GM23338 (cell line): ENCODE results near the gene OSBPL5. TPM values are rescaled to one million over a fixed set of nuclear protein-coding genes. Genes with fewer than 3 reads are reported as not detected.

Experiments used
- ATAC-seq: fragments of 200-7000 bp; cut with Tn5 transposase; 3 replicates; pipeline ENCODE4 v1.9.1; 2020
- DNase-seq: peaks from one replicate; pipeline ENCODE4 v3.0.0-alpha.2; 2015; ENCODE audit warnings: low spot score
- H2AFZ ChIP-seq: fragments of 200-600 bp; sonication (generic); 2 replicates; pipeline ENCODE4 v1.8.0; 2016; ENCODE audit warnings: antibody characterized with exemption, mild to moderate bottlenecking, moderate library complexity
- H3F3A ChIP-seq: fragments of 200-600 bp; sonication (generic); replicated peaks from 2 replicates; pipeline ENCODE4 v1.8.0; 2017; ENCODE audit warnings: antibody characterized with exemption, mixed run types, low read depth
- H3K27ac ChIP-seq: fragments of 200-600 bp; sonication (generic); 2 replicates; pipeline ENCODE4 v1.6.1; 2016; ENCODE audit warnings: low read depth
- H3K27me3 ChIP-seq: fragments of 200-600 bp; sonication (generic); 2 replicates; pipeline ENCODE4 v1.8.0; 2016; ENCODE audit warnings: mild to moderate bottlenecking, mixed run types, moderate library complexity; ENCODE audit not compliant: insufficient read depth
- H3K36me3 ChIP-seq: fragments of 200-600 bp; sonication (generic); 2 replicates; pipeline ENCODE4 v1.8.0; 2016; ENCODE audit warnings: mild to moderate bottlenecking; ENCODE audit not compliant: insufficient read depth
- H3K4me1 ChIP-seq: fragments of 200-600 bp; sonication (generic); 2 replicates; pipeline ENCODE4 v1.8.0; 2016; ENCODE audit warnings: mild to moderate bottlenecking, moderate library complexity; ENCODE audit not compliant: insufficient read depth
- H3K4me2 ChIP-seq: fragments of 200-600 bp; sonication (generic); 2 replicates; pipeline ENCODE4 v1.7.1; 2017; ENCODE audit warnings: mixed run types
- H3K4me3 ChIP-seq: fragments of 200-600 bp; sonication (generic); 2 replicates; pipeline ENCODE4 v1.6.1; 2016; ENCODE audit warnings: mixed run types
- H3K79me2 ChIP-seq: fragments of 200-600 bp; sonication (generic); replicated peaks from 2 replicates; pipeline ENCODE4 v1.8.0; 2017; ENCODE audit warnings: mild to moderate bottlenecking; ENCODE audit not compliant: insufficient read depth
- H3K9me2 ChIP-seq: fragments of 200-600 bp; sonication (generic); 2 replicates; pipeline ENCODE4 v1.8.0; 2017; ENCODE audit not compliant: insufficient read depth
- H4K20me1 ChIP-seq: fragments of 200-600 bp; sonication (generic); replicated peaks from 2 replicates; pipeline ENCODE4 v1.8.0; 2017; ENCODE audit warnings: mild to moderate bottlenecking; ENCODE audit not compliant: insufficient read depth
- H3K27ac Mint-ChIP-seq: 2 replicates; pipeline ENCODE4 v1.8.0; 2020; ENCODE audit warnings: inconsistent platforms, mild to moderate bottlenecking, moderate library complexity, mixed read lengths
- H3K27me3 Mint-ChIP-seq: 3 replicates; pipeline ENCODE4 v1.8.0; 2022; ENCODE audit warnings: low read depth, mild to moderate bottlenecking, moderate library complexity, mixed read lengths, inconsistent platforms; ENCODE audit not compliant: insufficient read depth, poor library complexity
- H3K36me3 Mint-ChIP-seq: 3 replicates; pipeline ENCODE4 v1.8.0; 2021; ENCODE audit warnings: low read depth, mild to moderate bottlenecking, inconsistent platforms, moderate library complexity, mixed read lengths
- H3K4me1 Mint-ChIP-seq: 3 replicates; pipeline ENCODE4 v1.8.0; 2020; ENCODE audit warnings: mild to moderate bottlenecking, inconsistent platforms, mixed read lengths
- H3K4me3 Mint-ChIP-seq: 3 replicates; pipeline ENCODE4 v1.8.0; 2021; ENCODE audit warnings: moderate library complexity, mild to moderate bottlenecking, inconsistent platforms, mixed read lengths
- H3K9me3 Mint-ChIP-seq: 3 replicates; pipeline ENCODE4 v1.8.0; 2020; ENCODE audit warnings: moderate library complexity, mild to moderate bottlenecking, inconsistent platforms, mixed read lengths
- CTCF ChIP-seq, 2 experiments: fragments of 200-600 bp in 1 of 2; sonication (generic) in 1 of 2; conservative IDR thresholded peaks; 2 replicates each; pipeline versions ENCODE4 v1.5.1 to v1.6.1; 2016 to 2017; ENCODE audit warnings: antibody characterized with exemption in 2 of 2, low read depth in 2 of 2, mild to moderate bottlenecking in 2 of 2, moderate library complexity in 1 of 2
- EZH2 ChIP-seq: fragments of 200-600 bp; sonication (generic); IDR thresholded peaks from one replicate; pipeline ENCODE4 v1.8.0; 2017; ENCODE audit warnings: antibody characterized with exemption, mild to moderate bottlenecking, low read depth; ENCODE audit not compliant: unreplicated experiment
- JUNB ChIP-seq: IDR thresholded peaks from one replicate; pipeline ENCODE4 v1.6.1; 2016; ENCODE audit warnings: antibody characterized with exemption; ENCODE audit not compliant: unreplicated experiment
- NANOG ChIP-seq: IDR thresholded peaks from 2 replicates; pipeline ENCODE4 v1.6.1; 2016; ENCODE audit warnings: antibody characterized with exemption, borderline replicate concordance
- REST ChIP-seq: IDR thresholded peaks from one replicate; pipeline ENCODE4 v1.6.1; 2018; ENCODE audit warnings: antibody characterized with exemption; ENCODE audit not compliant: unreplicated experiment
- ZNF331 ChIP-seq: fragments of 250-450 bp; sonication (Bioruptor Pico); IDR thresholded peaks from 2 replicates; pipeline ENCODE4 v1.5.0; 2020; ENCODE audit warnings: low read depth, mild to moderate bottlenecking, moderate library complexity
- polyA plus RNA-seq: library from polyadenylated mRNA; unstranded; fragments of >200 nt; fragmentation: Nextera tagmentation; extraction: Ambion mirVana; gene quantifications from 2 replicates; pipeline ENCODE4 v1.2.1, GENCODE V29; 2016
- total RNA-seq: library from RNA; depleted of rRNA; stranded (reverse); fragments of >200 nt; shearing (Covaris generic); gene quantifications from 2 replicates; pipeline ENCODE4 v1.2.3, GENCODE V29; 2014

OSBPL5 gene
- total and polyA plus RNA-seq, 2 experiments from 2014 or later = 2.7 to 12.0 TPM

GRCh38 chr11:3122775-3123201 is 42.3 kb downstream of the OSBPL5 start:
- no peaks in the 10 kb centered on the region for H4K20me1 ChIP-seq
- H3K4me2 ChIP-seq = no peak overlapping the region
- no peaks in the 10 kb centered on the region for H3F3A ChIP-seq
- H3K36me3 ChIP-seq = no peaks in the 10 kb centered on the region
- no peak for TF ChIP-seq CTCF (conservative IDR thresholded peaks at IDR 0.05; ENCODE audit: low read depth in 2 of 2)
- TF ChIP-seq NANOG = no peak
- TF ChIP-seq JUNB = no peak
- TF ChIP-seq EZH2 = no peak
- H3K9me2 ChIP-seq = no peaks in the 10 kb centered on the region
- no peak overlapping the region for H3K4me3 Mint-ChIP-seq
- peaks cover 9% of the 10 kb centered on the region for H3K36me3 Mint-ChIP-seq
- H3K4me3 ChIP-seq = no peak overlapping the region
- no peak overlapping the region for H2AFZ ChIP-seq
- H3K4me1 ChIP-seq = no peaks in the 10 kb centered on the region
- no peak overlapping the region for H3K27ac Mint-ChIP-seq
- no peak overlapping the region for H3K27ac ChIP-seq
- ATAC-seq (no peak), DNase-seq (no peak)
- peaks cover 6% of the 10 kb centered on the region; the same call in 2 of the 3 replicates for H3K9me3 Mint-ChIP-seq
- H3K27me3 ChIP-seq = no peaks in the 10 kb centered on the region
- no peaks in the 10 kb centered on the region for H3K79me2 ChIP-seq
- peaks cover 1% of the 10 kb centered on the region for H3K27me3 Mint-ChIP-seq
- H3K4me1 Mint-ChIP-seq = no peaks in the 10 kb centered on the region

- Mint-ChIP-seq H3K27ac (no peak overlapping the region), H3K9me3 (peaks cover 10% of the 10 kb centered on the region; the same call in 2 of the 3 replicates), H3K27me3 (peaks cover 1% of the 10 kb centered on the region), H3K4me3 (no peak overlapping the region), H3K4me1 (no peaks in the 10 kb centered on the region), H3K36me3 (peaks cover 14% of the 10 kb centered on the region)
- no peaks in the 10 kb centered on the region for H4K20me1 ChIP-seq
- no peak overlapping the region for H2AFZ ChIP-seq
- H3K79me2 ChIP-seq = no peaks in the 10 kb centered on the region
- no peaks in the 10 kb centered on the region for H3F3A ChIP-seq
- H3K27me3 ChIP-seq = no peaks in the 10 kb centered on the region
- no peaks in the 10 kb centered on the region for H3K9me2 ChIP-seq
- no peaks in the 10 kb centered on the region for H3K36me3 ChIP-seq
- H3K4me3 ChIP-seq = no peak overlapping the region
- no peak overlapping the region for H3K4me2 ChIP-seq
- H3K4me1 ChIP-seq = no peaks in the 10 kb centered on the region
- no peak overlapping the region for H3K27ac ChIP-seq
- DNase-seq = no peak
- no peak for ATAC-seq
- TF ChIP-seq ZNF331 (CRISPR knock-in tag) (no peak), JUNB (no peak), CTCF (conservative IDR thresholded peaks at IDR 0.05; ENCODE audit: low read depth in 2 of 2) (no peak), EZH2 (no peak), NANOG (no peak), REST (no peak)
Observed at GRCh38 chr11:3121931-3122774, 43.0 kb downstream of the OSBPL5 start.
